Duodenal mucosa (tissue), 2 donors: ENCODE measurements around the gene TTC27.

Experiments
- H3K27ac ChIP-seq: one replicate; pipeline ENCODE4 v1.7.0; 2013; ENCODE audit warnings: low read depth, low read length
- H3K27me3 ChIP-seq, 2 donors: one replicate each; pipeline ENCODE4 v1.7.0; 2013; ENCODE audit warnings: low read length in 2 of 2, control low read depth in 1 of 2; ENCODE audit not compliant: insufficient read depth in 2 of 2, control insufficient read depth in 1 of 2
- H3K36me3 ChIP-seq, 2 donors: one replicate each; pipeline ENCODE4 v1.7.0; 2013; ENCODE audit warnings: low read length in 2 of 2, control low read depth in 1 of 2; ENCODE audit not compliant: insufficient read depth in 2 of 2, control insufficient read depth in 1 of 2
- H3K4me1 ChIP-seq, 2 donors: one replicate each; pipeline ENCODE4 v1.7.0; 2013; ENCODE audit warnings: low read length in 2 of 2, control low read depth in 1 of 2; ENCODE audit not compliant: insufficient read depth in 2 of 2, control insufficient read depth in 1 of 2
- H3K4me3 ChIP-seq, 2 donors: one replicate each; pipeline ENCODE4 v1.7.0; 2013; ENCODE audit warnings: low read length in 2 of 2, low read depth in 1 of 2
- H3K9ac ChIP-seq, 2 donors: one replicate each; pipeline ENCODE4 v1.7.0; 2013; ENCODE audit warnings: low read length in 2 of 2, low read depth in 1 of 2
- H3K9me3 ChIP-seq, 2 donors: one replicate each; pipeline ENCODE4 v1.7.0; 2013; ENCODE audit warnings: low read length in 2 of 2, control low read depth in 1 of 2; ENCODE audit not compliant: control insufficient read depth in 1 of 2

The TTC27 gene

GRCh38 chr2:32760628-32761027 lies 132.8 kb downstream of the TTC27 start:
- no peak overlapping the region for H3K9ac ChIP-seq
- H3K27ac ChIP-seq: no peak overlapping the region
- H3K36me3 ChIP-seq: peaks cover 0 to 7% of the 10 kb centered on the region in 2 donors
- H3K4me3 ChIP-seq: no peak overlapping the region
- H3K27me3 ChIP-seq: no peaks in the 10 kb centered on the region
- no peaks in the 10 kb centered on the region for H3K4me1 ChIP-seq
- H3K9me3 ChIP-seq: no peaks in the 10 kb centered on the region

GRCh38 chr2:32768387-32769174 lies 140.7 kb downstream of the TTC27 start:
- Histone ChIP-seq H3K27ac (no peak overlapping the region), H3K36me3 (no peaks in the 10 kb centered on the region), H3K9me3 (no peaks in the 10 kb centered on the region), H3K4me3 (no peak overlapping the region), H3K27me3 (no peaks in the 10 kb centered on the region), H3K4me1 (no peaks in the 10 kb centered on the region), H3K9ac (no peak overlapping the region)

- Histone ChIP-seq H3K4me1 (no peaks in the 10 kb centered on the region), H3K36me3 (no peaks in the 10 kb centered on the region), H3K9me3 (no peaks in the 10 kb centered on the region), H3K9ac (no peak overlapping the region), H3K27me3 (no peaks in the 10 kb centered on the region), H3K4me3 (no peak overlapping the region), H3K27ac (no peak overlapping the region)
These were observed 142.5 kb downstream of the TTC27 start for GRCh38 chr2:32770360-32770759.

- Histone ChIP-seq H3K27ac (no peak overlapping the region), H3K9ac (no peak overlapping the region)
These were observed 145.0 kb downstream of the TTC27 start for GRCh38 chr2:32772638-32773447.

DNA sequence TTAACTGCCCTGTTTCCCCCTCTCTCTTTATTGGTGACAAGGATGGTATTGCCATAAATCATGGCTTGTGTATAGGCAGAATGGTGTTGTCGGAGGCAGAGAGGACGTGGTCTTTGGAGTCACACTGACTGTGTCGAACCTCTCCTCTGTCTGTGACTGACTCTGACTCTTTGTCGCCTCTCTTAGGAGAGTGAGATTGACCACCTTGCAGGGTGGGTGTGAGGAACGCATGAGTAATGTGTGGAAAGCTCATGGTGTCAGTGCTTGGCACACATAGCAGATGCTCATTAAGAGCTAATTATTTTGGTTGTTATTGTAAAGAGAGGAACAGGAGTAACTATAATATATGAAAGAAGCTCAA lies 145.6 kb downstream of the TTC27 start:
- H3K27ac ChIP-seq: no peak overlapping the region
- H3K4me1 ChIP-seq: peaks cover 0 to 3% of the 10 kb centered on the region in 2 donors
- no peak overlapping the region for H3K9ac ChIP-seq
- no peaks in the 10 kb centered on the region for H3K9me3 ChIP-seq
- no peak overlapping the region for H3K4me3 ChIP-seq
- no peaks in the 10 kb centered on the region for H3K36me3 ChIP-seq
- H3K27me3 ChIP-seq: no peaks in the 10 kb centered on the region

More at GRCh38 chr2:32772638-32773447, 145.0 kb downstream of the TTC27 start:
- Histone ChIP-seq H3K4me1 (peaks cover 0 to 3% of the 10 kb centered on the region in 2 donors), H3K27me3 (no peaks in the 10 kb centered on the region), H3K36me3 (no peaks in the 10 kb centered on the region), H3K4me3 (no peak overlapping the region), H3K9me3 (no peaks in the 10 kb centered on the region)

DNA sequence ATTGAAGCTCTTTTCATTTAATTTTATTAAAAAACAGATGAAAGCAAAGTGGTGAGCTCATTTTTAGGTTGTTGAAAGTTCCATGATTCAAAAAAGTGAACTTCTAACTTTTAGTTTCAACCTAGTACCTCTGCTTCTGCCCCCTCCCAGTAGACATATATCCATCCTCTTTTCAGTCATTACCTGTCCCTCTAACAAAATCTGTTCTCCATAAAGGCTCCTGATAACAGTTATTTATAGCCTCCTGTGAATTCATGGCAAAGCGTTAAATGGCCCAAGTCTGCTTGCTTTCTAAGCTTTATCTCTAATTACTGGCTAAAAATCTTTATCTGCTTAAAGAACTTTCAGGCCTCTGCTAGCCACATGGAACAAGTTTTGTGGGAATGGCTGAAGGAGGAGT lies 148.1 kb downstream of the TTC27 start:
- Histone ChIP-seq H3K36me3 (peaks cover 2 to 4% of the 10 kb centered on the region in 2 donors), H3K27ac (no peak overlapping the region), H3K9ac (no peak overlapping the region)

GRCh38 chr2:32777714-32778113 lies 149.9 kb downstream of the TTC27 start:
- H3K27ac ChIP-seq: no peak overlapping the region
- peaks cover 0 to 3% of the 10 kb centered on the region in 2 donors for H3K4me1 ChIP-seq
- H3K9me3 ChIP-seq: peaks cover 4 to 8% of the 10 kb centered on the region in 2 donors
- H3K36me3 ChIP-seq: peaks cover 4 to 5% of the 10 kb centered on the region in 2 donors
- H3K27me3 ChIP-seq: no peaks in the 10 kb centered on the region
- H3K4me3 ChIP-seq: no peak overlapping the region
- H3K9ac ChIP-seq: no peak overlapping the region

More for the DNA sequence above, 148.1 kb downstream of the TTC27 start:
- peaks cover 0 to 3% of the 10 kb centered on the region in 2 donors for H3K4me1 ChIP-seq
- H3K27me3 ChIP-seq: no peaks in the 10 kb centered on the region
- no peak overlapping the region for H3K4me3 ChIP-seq
- peaks cover 0 to 2% of the 10 kb centered on the region in 2 donors for H3K9me3 ChIP-seq

- H3K9me3 ChIP-seq: peaks cover 4 to 8% of the 10 kb centered on the region in 2 donors
- H3K4me3 ChIP-seq: no peak overlapping the region
- H3K9ac ChIP-seq: no peak overlapping the region
- peaks cover 4 to 5% of the 10 kb centered on the region in 2 donors for H3K36me3 ChIP-seq
- H3K27ac ChIP-seq: no peak overlapping the region
- H3K27me3 ChIP-seq: no peaks in the 10 kb centered on the region
- H3K4me1 ChIP-seq: peaks cover 0 to 3% of the 10 kb centered on the region in 2 donors
These were observed 153.1 kb downstream of the TTC27 start for GRCh38 chr2:32780961-32781360.

GRCh38 chr2:32783469-32783868 lies 155.6 kb downstream of the TTC27 start:
- Histone ChIP-seq H3K4me1 (no peaks in the 10 kb centered on the region), H3K27ac (no peak overlapping the region), H3K4me3 (no peak overlapping the region), H3K9ac (no peak overlapping the region), H3K36me3 (peaks cover 4 to 5% of the 10 kb centered on the region in 2 donors), H3K9me3 (peaks cover 4 to 8% of the 10 kb centered on the region in 2 donors), H3K27me3 (no peaks in the 10 kb centered on the region)

DNA sequence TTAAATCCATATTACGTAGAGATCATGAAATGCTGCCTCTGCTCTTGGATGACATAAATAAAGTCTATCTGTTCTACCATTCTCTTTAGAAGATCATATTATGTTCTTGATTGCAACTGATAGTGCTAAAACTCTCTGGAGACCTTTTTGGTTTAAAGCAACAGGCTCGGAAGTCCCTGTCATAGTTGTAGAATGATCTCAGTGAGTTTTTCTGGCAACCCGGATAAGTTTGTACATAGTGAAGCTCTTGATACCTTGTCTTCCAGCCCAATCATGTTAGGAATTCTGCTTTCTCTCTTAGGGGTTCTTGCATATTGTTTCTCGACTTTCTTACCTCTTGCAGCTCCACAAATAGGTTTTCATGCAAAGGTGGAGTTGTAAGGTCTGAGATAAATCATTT lies 156.1 kb downstream of the TTC27 start:
- Histone ChIP-seq H3K4me1 (no peaks in the 10 kb centered on the region), H3K36me3 (peaks cover 4 to 5% of the 10 kb centered on the region in 2 donors), H3K27me3 (no peaks in the 10 kb centered on the region), H3K27ac (no peak overlapping the region), H3K9me3 (peaks cover 4 to 8% of the 10 kb centered on the region in 2 donors), H3K4me3 (no peak overlapping the region), H3K9ac (no peak overlapping the region)
